ENCODE results near the gene HTRA3. TPM values are rescaled to one million over a fixed set of nuclear protein-coding genes. Genes with fewer than 3 reads are reported as not detected.

Gene HTRA3
- total RNA-seq, 4 donors from 2014 or later: 56.1 to 82.2 (median 67.2) TPM

- DNase-seq (ENCODE audit: extremely low spot score): no peak
- H3K4me3 ChIP-seq: no peak overlapping the region
- H3K4me1 ChIP-seq: peaks cover 3 to 15% (median 10%) of the 10 kb centered on the region in 4 donors
- peaks cover 4 to 58% (median 46%) of the 10 kb centered on the region in 4 donors for H3K36me3 ChIP-seq
- intact Hi-C loops (cut with DNase I): no loop called here
- no peak overlapping the region for H3K27ac ChIP-seq (replicated peaks in 1 of 4)
- no peaks in the 10 kb centered on the region for H3K27me3 ChIP-seq
- WGBS: 86% methylated on average over 26 of the region's 29 CpGs
- no peaks in the 10 kb centered on the region for H3K9me3 ChIP-seq
- TF ChIP-seq CTCF (IDR thresholded peaks at IDR 0.05): no peak
- no peak for TF ChIP-seq POLR2A (IDR thresholded peaks at IDR 0.05; ENCODE audit: low read depth)
- no peak for TF ChIP-seq EP300 (IDR thresholded peaks at IDR 0.05)
- no peak for TF ChIP-seq POLR2AphosphoS5 (IDR thresholded peaks at IDR 0.05)
Measured at GRCh38 chr4:8289956-8290700, 20.6 kb downstream of the HTRA3 start.

- no peak for DNase-seq (ENCODE audit: extremely low spot score)
- no peaks in the 10 kb centered on the region for H3K27me3 ChIP-seq
Measured at GRCh38 chr4:8290701-8290970, 21.1 kb downstream of the HTRA3 start.

GRCh38 chr4:8291036-8291682, 21.6 kb downstream of the HTRA3 start:
- H3K36me3 ChIP-seq: peaks cover 7 to 68% (median 56%) of the 10 kb centered on the region in 4 donors
- no peak overlapping the region for H3K4me3 ChIP-seq
- 85% methylated on average over 14 of the region's 21 CpGs for WGBS
- peaks cover 0 to 6% (median 3%) of the 10 kb centered on the region in 4 donors for H3K4me1 ChIP-seq
- TF ChIP-seq EP300 (IDR thresholded peaks at IDR 0.05): no peak
- TF ChIP-seq POLR2A (IDR thresholded peaks at IDR 0.05; ENCODE audit: low read depth): no peak
- no peak for TF ChIP-seq CTCF (IDR thresholded peaks at IDR 0.05)
- TF ChIP-seq POLR2AphosphoS5 (IDR thresholded peaks at IDR 0.05): no peak
- no peak overlapping the region for H3K27ac ChIP-seq (replicated peaks in 1 of 4)
- H3K9me3 ChIP-seq: no peaks in the 10 kb centered on the region
- intact Hi-C loops (cut with DNase I): no loop called here
- no peaks in the 10 kb centered on the region for H3K27me3 ChIP-seq
- no peak for DNase-seq (ENCODE audit: extremely low spot score)

More at GRCh38 chr4:8290701-8290970, 21.1 kb downstream of the HTRA3 start:
- intact Hi-C loops (cut with DNase I): no loop called here
- WGBS: 85% methylated on average over 8 of the region's 8 CpGs
- TF ChIP-seq EP300 (IDR thresholded peaks at IDR 0.05): no peak
- no peak for TF ChIP-seq CTCF (IDR thresholded peaks at IDR 0.05)
- TF ChIP-seq POLR2AphosphoS5 (IDR thresholded peaks at IDR 0.05): no peak
- no peak for TF ChIP-seq POLR2A (IDR thresholded peaks at IDR 0.05; ENCODE audit: low read depth)
- H3K4me3 ChIP-seq: no peak overlapping the region
- H3K4me1 ChIP-seq: peaks cover 0 to 12% (median 7%) of the 10 kb centered on the region in 4 donors
- no peaks in the 10 kb centered on the region for H3K9me3 ChIP-seq
- H3K36me3 ChIP-seq: peaks cover 7 to 63% (median 51%) of the 10 kb centered on the region in 4 donors
- no peak overlapping the region for H3K27ac ChIP-seq (replicated peaks in 1 of 4)

GRCh38 chr4:8291701-8292477, 22.3 kb downstream of the HTRA3 start:
- no peak for DNase-seq (ENCODE audit: extremely low spot score)
- no peak overlapping the region for H3K4me3 ChIP-seq
- no peaks in the 10 kb centered on the region for H3K27me3 ChIP-seq
- 94% methylated on average over 12 of the region's 19 CpGs for WGBS
- TF ChIP-seq POLR2AphosphoS5 (IDR thresholded peaks at IDR 0.05): no peak
- TF ChIP-seq POLR2A (IDR thresholded peaks at IDR 0.05; ENCODE audit: low read depth): no peak
- TF ChIP-seq EP300 (IDR thresholded peaks at IDR 0.05): no peak
- no peak for TF ChIP-seq CTCF (IDR thresholded peaks at IDR 0.05)
- H3K36me3 ChIP-seq: peaks cover 7 to 71% (median 57%) of the 10 kb centered on the region in 4 donors
- intact Hi-C loops (cut with DNase I): no loop called here
- H3K4me1 ChIP-seq: no peaks in the 10 kb centered on the region
- H3K27ac ChIP-seq (replicated peaks in 1 of 4): no peak overlapping the region
- no peaks in the 10 kb centered on the region for H3K9me3 ChIP-seq

Measured in esophagus muscularis mucosa (tissue), 4 donors.